Measurements from ENCODE around the gene ERBIN.
"Not testable (repeated sequence)": the region's sequence is repeated elsewhere in the genome, so short reads cannot be mapped to it uniquely, and the experiment has no call there.

Gene ERBIN

GRCh38 chr5:66012271-66012670 is 85.9 kb downstream of the ERBIN start:
- no peak for DNase-seq

GRCh38 chr5:66013397-66013796 is 87.0 kb downstream of the ERBIN start:
- DNase-seq = no peak

DNA sequence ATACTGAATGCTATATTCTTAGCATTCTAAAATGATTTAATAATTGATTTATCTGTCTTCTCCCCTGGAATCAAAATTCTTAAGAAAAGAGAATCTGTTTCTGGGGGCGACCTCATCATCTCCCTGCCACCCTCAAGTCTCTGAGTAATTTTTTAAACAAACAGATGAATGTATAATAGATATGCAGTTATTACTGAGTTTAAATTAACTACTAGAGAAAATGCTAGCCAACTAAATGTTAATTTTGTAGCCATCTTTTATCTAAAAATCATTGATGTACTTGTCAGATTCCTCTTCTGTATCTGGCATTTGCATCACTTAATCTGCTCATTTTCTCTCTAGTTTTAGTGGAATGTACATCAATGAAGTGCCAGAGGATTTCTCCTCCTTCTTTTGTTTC is 87.5 kb downstream of the ERBIN start:
- DNase-seq = no peak

DNA sequence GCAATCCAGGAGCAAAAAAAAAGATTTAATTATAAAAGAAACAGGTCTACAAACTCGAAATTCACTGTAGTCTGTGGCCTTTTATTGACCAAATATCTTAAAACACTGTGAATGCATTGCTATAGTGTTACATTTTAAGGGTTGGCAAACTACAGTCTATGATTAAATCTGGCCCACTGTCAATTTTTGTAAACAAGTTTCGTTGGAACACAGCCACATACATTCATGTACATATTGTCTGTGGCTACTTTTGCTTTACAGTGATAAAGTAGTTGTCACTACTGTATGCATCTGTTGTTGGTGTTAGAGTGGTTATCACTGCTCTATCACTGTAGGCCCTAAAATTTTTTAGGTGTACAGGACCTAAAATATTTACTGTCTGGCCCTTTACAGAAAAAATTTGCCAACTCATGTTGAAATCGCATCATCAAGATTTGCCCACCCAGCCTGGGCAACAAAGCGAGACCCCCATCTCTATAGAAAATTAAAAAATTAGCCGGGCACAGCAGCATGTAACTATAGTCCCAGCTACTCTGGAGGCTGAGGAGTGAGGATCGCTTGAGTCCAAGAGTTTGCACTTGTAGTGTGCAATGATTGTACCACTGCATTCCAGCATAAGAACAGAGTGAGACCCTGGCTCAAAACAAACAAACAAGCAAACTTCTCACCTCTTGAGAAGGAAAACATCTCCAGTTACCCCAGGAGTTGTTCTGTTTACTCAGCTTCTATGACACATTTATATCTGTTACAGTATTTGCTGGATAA is 89.0 kb downstream of the ERBIN start:
- no peak for DNase-seq

DNA sequence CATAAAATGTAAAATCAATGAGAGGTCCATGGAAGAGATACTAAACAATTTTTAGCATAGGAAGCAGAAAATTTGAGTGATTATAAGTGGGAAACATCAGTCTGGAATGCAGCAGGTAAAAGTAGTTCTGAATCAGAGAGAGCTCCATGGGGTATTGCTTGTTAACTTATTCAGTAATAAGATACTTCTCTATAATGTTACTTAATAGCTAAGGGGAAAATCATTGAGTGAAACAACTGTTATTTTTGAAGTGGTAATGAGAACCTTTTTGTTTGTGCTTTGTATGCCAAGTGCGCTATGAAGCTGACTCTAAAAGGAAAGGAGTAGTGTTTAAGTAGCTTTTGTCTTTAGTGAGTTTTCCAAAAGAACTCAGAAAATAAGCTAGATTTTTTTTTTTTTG is 95.2 kb downstream of the ERBIN start:
- no peak for DNase-seq

DNA sequence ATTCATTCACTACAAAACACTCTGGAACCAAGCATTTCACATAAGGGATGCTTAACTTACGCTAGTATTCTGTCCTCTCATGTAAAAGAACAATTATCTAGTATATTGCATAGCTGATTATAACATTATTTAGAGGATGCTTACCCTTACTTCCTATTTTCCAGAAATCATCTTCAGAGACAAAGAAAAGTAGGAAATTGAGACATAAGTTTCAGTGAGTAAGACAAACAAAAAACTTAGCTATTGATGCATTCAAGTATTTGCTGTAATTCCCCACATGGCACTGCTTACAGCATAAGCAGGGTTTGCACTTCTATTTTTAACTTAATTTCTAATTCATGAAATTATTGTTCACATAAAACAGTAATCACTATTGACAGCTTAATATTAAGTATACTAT is 112.9 kb downstream of the ERBIN start:
- DNase-seq = no peak

- no peak for DNase-seq
Measured at GRCh38 chr5:66039701-66040100, 113.3 kb downstream of the ERBIN start.

DNA sequence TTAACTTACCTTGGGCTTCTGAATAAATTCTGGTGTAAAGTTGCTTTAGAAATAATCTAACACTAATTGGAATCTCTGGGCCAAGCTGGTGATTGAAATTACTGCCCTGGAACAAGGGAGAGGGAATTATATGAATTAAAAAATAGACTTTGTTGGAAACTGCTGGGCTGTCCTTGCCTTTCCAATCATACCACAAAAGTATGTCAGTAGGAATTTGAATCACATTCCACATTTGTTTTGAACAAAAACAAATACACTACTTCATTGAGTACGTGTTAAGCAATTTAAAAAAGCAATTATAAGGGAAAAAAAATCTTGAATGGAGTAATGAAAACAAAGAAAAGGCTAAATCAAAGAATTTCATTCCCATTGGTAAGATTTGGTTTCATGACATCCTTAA is 115.3 kb downstream of the ERBIN start:
- DNase-seq = no peak

DNA sequence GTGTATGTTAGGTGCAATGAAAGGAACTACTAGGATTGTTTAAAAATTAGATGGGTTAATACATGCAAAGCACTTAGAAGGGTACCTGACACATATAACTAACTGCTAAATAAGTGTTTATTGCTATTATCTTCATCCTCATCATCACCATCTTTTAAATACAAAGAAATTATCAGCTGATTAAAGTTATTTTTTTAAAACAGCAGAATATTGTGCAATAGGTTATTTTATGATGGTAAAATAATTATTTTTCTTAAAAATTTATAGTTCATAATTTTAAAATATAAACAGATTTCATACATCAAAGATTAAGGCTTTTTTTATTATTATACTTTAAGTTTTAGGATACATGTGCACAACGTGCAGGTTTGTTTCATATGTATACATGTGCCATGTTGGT is 130.9 kb downstream of the ERBIN start:
- DNase-seq = no peak

DNA sequence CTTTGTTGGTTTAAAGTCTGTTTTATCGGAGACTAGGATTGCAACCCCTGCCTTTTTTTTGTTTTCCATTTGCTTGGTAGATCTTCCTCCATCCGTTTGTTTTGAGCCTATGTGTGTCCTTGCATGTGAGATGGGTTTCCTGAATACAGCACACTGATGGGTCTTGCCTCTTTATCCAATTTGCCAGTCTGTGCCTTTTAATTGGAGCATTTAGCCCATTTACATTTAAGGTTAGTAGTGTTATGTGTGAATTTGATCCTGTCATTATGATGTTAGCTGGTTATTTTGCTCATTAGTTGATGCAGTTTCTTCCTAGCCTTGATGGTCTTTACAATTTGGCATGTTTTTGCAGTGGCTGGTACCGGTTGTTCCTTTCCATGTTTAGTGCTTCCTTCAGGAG is 134.9 kb downstream of the ERBIN start:
- DNase-seq = not testable (repeated sequence)

DNA sequence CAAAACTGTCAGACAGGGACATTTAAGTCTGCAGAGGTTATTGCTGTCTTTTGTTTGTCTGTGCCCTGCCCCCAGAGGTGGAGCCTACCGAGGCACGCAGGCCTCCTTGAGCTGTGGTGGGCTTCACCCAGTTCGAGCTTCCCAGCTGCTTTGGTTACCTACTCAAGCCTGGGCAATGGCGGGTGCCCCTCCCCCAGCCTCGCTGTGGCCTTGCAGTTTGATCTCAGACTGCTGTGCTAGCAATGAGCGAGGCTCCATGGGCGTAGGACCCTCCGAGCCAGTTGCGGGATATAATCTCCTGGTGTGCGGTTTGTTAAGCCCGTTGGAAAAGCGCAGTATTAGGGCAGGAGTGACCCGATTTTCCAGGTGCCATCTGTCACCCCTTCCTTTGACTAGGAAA is 136.7 kb downstream of the ERBIN start:
- not testable (repeated sequence) for DNase-seq

- no peak for DNase-seq
Measured at GRCh38 chr5:66066826-66067225, 140.5 kb downstream of the ERBIN start.

GRCh38 chr5:66072031-66072430 is 145.7 kb downstream of the ERBIN start:
- DNase-seq = no peak

GRCh38 chr5:66074901-66075300 is 148.5 kb downstream of the ERBIN start:
- no peak for DNase-seq

DNA sequence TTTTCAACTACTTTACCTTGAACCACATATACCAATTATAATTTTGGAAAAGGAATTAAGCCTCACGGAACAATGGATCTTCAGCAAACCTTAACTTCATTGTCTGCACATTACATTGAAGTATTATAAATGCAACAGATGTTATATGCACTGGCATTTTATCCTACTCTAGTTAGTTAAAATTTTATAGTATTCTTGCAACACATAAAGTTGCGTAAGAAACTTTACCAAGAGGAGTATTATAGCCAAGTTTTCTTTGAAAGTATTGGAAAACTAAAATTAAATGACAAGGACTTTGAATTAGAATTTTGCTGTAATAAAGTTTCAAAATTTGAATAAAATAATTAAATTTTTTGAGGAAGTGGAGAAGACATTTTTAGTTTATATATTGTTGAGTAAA is 154.3 kb downstream of the ERBIN start:
- no peak for DNase-seq

DNA sequence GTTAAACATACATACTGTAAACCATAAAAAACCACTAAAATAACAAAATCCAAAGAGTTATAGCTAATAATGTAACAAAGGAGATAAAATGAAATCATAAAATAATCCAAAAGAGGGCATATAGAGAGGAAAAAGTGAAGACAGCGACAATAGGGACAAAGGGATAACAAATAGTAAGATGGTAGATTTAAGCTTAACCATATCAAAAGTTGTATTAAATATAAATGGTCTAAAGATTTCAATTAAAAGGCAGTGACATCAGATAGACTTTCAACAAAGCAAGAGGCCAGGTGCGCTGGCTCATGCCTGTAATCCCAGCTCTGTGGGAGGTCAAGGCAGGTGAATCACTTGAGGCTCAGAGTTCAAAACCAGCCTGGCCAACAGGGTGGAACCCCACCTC is 163.0 kb downstream of the ERBIN start:
- DNase-seq = no peak

DNA sequence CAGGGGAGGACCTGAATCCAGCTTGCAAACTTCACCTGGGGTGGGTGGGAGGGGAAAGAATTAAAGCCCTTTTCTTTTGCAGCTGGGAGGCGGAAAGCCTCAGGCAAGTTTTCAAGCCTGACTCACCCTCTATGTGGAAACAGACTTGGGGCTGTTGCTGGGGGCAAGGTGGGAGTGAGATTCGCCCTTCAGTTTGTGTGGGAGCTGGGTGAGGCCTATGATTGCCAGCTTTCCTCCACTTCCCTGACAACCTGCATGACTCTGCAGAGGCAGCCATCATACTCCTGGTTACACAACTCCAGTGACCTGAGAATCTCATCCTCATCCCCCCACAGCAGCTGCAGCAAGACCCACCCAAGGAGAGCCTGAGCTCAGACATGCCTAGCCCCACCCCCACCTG is 174.5 kb downstream of the ERBIN start:
- DNase-seq = no peak

DNA sequence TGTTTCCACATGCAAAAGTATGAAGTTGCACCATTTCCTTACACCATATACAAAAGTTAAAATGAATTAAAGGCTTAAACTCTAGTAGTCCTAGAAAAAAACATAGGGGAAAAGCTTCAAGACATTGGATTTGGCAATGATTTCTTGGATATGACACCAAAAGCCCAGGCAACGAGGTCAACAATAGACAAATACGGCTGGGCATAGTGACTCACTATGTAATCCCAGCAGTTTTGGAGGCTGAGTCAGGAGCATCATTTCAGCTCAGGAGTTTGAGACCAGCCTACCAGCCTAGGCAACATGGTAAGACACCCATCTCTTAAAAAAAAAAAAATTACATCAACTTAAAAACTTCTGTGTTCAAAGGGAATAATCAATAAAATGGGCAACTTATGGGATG is 186.8 kb downstream of the ERBIN start:
- DNase-seq = no peak

- no peak for DNase-seq
Measured at GRCh38 chr5:66118304-66118703, 191.9 kb downstream of the ERBIN start.

DNA sequence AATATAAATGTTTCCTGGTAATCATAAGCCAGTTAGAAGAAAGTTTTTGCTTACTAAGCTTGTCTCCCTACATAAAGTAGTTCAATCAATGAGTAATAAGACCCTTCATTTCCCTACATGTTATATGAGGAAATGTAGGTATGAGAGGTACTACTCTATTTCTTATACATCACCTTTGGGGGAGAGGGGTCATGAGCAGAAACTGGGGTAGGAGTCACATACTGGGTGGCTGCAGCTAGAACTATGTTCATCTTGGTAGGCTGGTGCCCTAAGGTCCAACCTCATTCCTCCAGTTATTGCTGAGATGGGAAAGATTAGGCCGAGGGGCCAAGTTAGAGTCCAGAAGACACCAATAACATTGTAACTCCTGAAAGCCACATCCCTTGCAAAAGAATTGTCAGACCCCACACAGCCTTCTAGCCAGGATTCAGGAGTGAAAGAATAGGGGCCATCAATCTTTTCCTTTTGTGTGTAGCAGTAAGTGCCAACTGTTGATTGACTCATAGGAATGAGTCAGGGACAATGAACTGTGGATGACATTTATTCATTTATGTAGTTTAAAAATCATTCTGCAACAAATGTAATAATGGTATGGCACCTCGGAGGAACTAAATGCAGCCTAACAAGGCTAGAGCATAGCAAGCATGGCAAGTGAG is 196.1 kb downstream of the ERBIN start:
- no peak for DNase-seq

DNA sequence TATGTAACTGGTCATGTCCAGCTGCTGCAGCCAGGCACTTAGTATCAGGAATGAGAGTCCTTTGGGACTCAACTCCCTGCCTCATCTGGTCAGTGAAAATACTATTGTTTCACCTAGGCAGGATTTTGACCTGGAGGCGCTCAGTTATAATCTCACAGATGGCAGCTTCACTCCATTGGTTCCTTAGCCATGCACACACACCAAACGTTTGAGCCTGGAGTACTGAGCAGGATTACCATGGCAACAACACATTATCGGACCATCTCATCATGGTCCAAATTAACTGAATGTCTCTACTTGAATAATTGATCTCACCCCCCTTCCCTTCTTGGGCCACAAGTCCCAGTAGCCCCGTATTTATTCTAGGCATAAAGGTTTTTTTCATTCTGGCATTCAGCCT is 202.8 kb downstream of the ERBIN start:
- DNase-seq = no peak

GRCh38 chr5:66130493-66130892 is 204.1 kb downstream of the ERBIN start:
- DNase-seq = no peak
